GM12875 (cell line): ENCODE results near the gene RABGEF1.
"Not testable (repeated sequence)": the region's sequence is repeated elsewhere in the genome, so short reads cannot be mapped to it uniquely, and the experiment has no call there.

ENCODE experiments used
- H3K4me3 ChIP-seq: one replicate; pipeline ENCODE4 v1.5.1; 2011; ENCODE audit warnings: low read depth, low read length, control low read depth
- TF ChIP-seq, protein P1 (sequence below): IDR thresholded peaks from 2 replicates; pipeline ENCODE4 v1.5.1; 2011; ENCODE audit warnings: low read depth, mild to moderate bottlenecking, control low read depth, inconsistent platforms, low read length, moderate library complexity, borderline replicate concordance; ENCODE audit not compliant: insufficient read depth

Gene RABGEF1

DNA sequence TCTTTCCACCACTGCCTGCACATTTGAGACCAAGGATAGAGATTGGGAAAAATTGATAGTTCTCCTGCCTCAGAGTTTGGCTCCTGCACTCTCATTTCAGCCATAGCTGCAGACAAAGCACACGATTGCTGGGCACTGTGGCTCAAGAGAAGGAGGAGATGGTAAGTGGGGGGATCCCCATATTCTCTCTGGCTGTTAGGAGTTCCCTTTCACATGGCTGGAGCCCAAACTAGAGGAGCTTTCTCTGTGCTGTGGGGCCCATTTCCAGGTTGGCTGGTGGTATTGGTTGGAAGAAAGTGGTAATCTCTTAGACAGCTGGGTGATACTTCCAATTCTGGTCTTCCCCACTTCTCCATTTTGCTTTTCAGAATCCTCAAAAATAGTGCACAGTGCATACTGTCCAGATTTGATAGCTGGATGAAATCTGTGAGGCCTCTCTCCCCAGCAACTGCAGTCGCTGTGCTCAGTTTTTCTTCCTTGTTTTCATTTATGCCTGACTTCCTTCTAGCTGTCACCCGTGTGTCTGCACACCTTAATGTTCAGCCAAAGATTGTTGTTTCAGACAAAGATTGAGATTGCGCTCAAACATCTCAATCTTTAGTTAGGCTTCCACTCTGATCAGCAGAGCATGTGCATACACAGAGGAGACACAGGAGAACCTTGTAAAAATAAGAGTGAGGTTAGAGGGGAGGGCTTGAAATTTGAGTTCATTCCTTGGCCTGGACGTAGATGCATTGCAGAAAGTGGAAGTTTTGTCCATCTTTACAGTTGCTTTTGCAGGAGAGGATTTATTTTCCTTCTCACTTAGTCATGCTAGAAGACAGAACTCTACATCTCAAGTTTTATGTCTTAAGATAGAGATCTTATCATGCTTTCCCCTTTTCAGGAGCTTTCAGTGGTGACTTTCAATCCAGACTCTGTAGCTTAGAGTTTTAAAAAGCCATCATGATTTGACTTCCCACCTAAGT, 28.6 kb downstream of the RABGEF1 start:
- H3K4me3 ChIP-seq = no peak overlapping the region
- TF ChIP-seq, protein P1, sequence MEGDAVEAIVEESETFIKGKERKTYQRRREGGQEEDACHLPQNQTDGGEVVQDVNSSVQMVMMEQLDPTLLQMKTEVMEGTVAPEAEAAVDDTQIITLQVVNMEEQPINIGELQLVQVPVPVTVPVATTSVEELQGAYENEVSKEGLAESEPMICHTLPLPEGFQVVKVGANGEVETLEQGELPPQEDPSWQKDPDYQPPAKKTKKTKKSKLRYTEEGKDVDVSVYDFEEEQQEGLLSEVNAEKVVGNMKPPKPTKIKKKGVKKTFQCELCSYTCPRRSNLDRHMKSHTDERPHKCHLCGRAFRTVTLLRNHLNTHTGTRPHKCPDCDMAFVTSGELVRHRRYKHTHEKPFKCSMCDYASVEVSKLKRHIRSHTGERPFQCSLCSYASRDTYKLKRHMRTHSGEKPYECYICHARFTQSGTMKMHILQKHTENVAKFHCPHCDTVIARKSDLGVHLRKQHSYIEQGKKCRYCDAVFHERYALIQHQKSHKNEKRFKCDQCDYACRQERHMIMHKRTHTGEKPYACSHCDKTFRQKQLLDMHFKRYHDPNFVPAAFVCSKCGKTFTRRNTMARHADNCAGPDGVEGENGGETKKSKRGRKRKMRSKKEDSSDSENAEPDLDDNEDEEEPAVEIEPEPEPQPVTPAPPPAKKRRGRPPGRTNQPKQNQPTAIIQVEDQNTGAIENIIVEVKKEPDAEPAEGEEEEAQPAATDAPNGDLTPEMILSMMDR = no peak

DNA sequence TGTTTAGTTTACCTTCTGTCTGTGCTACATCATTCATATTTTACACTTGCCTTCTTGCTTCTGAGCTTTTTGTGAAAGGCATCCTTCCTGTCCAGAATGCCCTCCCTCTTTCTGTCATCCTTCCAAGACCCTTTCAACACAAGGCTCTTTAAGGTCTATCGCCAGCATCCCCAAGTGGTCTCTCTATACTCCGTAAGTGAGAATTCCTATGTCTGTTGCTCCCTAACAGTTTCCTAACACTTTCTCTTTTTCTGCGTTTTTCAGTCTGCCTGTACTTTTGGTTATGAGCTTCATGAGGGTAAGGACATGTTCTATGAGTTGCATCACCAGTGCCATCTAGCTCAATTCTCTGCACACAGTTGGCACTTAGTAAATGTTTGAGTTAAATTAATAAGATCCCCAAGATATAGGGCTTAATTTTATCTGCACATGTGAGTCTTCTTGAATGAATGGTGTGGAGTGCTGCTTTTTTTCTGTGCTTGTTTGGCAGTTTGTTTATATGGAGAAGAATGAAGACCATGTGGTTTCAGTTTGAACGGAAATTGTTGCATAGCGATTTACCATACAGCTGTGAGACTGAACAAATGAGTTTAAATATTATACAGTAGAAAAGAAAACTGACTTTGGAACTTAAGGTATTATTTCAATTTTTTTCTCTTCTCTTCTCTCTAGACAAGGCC, 29.4 kb downstream of the RABGEF1 start:
- no peak overlapping the region for H3K4me3 ChIP-seq
- TF ChIP-seq, protein P1 = no peak

DNA sequence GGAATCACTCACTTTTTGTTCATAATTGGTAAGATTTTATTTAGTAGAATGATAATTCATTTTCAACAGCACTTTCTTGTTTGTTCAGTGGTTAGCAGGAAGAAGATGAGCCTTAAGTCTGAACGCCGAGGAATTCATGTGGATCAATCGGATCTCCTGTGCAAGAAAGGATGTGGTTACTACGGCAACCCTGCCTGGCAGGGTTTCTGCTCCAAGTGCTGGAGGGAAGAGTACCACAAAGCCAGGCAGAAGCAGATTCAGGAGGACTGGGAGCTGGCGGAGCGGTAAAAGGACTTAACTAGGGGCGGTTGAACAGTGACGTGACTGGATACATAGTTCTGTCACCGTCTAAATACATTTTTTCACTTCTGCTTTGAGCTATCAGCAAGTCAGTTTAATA, 31.3 kb downstream of the RABGEF1 start:
- H3K4me3 ChIP-seq = no peak overlapping the region
- TF ChIP-seq, protein P1 = no peak

DNA sequence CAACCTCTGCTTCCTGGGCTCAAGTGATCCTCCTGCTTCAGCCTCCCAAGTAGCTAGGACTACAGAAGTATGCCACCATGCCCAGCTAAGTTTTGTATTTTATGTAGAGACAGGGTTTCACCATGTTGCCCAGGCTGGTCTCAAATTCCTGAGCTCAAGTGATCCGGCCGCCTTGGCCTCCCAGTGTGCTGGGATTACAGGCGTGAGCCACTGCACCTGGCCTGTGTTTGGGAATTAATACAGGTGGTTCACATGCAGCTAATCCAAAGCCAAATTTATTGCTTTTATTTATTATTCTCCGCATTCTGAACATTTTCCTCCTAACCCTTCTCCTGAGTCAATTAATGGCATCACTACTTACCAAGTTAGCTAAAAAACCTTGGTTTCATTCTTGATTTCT, 33.2 kb downstream of the RABGEF1 start:
- not testable (repeated sequence) for H3K4me3 ChIP-seq

DNA sequence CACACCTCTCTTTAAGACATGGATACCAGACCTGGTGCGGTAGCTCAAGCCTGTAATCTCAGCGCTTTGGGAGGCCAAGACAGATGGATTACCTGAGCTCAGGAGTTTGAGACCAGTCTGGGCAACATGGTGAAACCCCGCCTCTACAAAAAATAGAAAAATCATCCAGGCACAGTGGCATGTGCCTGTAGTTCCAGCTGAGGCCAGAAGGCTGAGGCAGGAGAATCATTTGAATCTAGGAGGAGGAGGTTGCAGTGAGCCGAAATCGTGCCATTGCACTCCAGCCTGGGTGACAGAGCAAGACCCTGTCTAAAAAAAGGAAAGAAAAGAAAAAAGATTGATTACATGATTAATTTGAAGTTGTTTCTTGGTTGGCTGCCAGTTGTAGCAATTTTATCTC, 35.9 kb downstream of the RABGEF1 start:
- not testable (repeated sequence) for H3K4me3 ChIP-seq
- TF ChIP-seq, protein P1 = 0 out of 2 replicates have a peak, but pooled peaks have one; percentile 8

DNA sequence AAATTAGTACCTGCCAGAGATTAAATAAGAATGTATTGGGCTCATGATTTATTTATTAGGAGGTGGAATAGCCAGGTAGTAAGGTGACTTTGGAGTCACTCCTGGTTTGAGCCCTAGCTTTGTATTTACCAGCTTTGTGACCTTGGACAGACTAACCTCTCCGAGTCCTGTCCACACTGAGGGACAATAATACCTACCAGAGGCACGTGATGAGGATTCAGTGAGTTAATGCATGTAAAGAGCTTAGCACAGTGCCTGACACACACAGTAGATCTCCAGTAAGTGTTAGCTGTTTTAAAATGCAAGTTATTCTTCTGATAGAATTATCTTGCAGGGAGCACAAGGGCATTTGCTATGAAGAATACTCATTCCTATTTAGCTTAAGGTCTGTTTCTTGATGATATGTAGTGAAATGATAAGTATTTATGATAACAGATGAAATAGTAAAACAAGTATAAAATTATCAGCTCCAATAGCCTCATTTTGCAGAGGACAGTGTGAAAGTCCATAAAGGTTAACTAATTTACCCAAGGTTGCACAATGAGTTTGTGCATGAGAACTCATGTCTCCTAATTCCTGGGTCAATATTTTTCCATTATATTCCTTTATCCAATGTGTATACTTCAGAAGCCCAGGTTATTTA, 36.4 kb downstream of the RABGEF1 start:
- no peak overlapping the region for H3K4me3 ChIP-seq
- TF ChIP-seq, protein P1 = no peak

DNA sequence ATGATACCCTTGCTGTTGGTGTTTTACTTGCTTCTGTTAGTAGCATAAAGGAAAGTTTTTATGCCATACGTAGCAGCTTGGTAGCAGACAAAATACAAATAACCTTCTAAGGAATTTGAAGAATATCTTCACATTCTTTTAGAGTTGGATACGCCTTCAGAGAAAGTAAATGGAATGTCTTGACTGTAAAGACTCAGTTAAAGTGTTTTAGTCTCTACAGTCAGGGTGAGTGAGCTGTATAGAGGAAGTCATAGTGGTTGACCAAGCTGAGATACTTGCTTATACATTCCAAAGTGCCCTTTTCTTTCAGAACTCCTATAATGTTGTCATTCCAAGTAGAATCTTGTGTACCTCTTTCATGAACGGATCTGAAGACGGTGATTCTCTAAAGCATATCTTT, 37.7 kb downstream of the RABGEF1 start:
- TF ChIP-seq, protein P1 = no peak
- H3K4me3 ChIP-seq = no peak overlapping the region
